ENCODE measurements around the gene COL21A1.

Gene COL21A1

GRCh38 chr6:56043761-56044160, 203.6 kb downstream of the COL21A1 start:
- H3K27me3 ChIP-seq (replicated peaks in 2 of 5; ENCODE audit: control insufficient read depth in 4 of 5, insufficient read depth in 5 of 5, low read length in 4 of 5): peaks cover 0 to 23% (median 12%) of the 10 kb centered on the region in 5 experiments
- H3K36me3 ChIP-seq (ENCODE audit: control insufficient read depth in 4 of 4, insufficient read depth in 4 of 4, low read length in 3 of 4): no peaks in the 10 kb centered on the region
- 100% methylated on average over 3 of the region's 4 CpGs for whole genome bisulfite sequencing (ENCODE audit: insufficient coverage)
- H3K4me3 ChIP-seq (ENCODE audit: control insufficient read depth in 1 of 7, extremely low read depth in 1 of 7, insufficient read depth in 4 of 7, low read depth in 2 of 7, low read length in 6 of 7): no peak overlapping the region
- ChIA-PET POLR2A (no interaction called here), CTCF (no interaction called here)
- DNase-seq: no peak
- peaks cover 3 to 16% (median 9%) of the 10 kb centered on the region in 4 experiments for H3K4me1 ChIP-seq (ENCODE audit: control extremely low read depth in 1 of 4, control insufficient read depth in 4 of 4, insufficient read depth in 4 of 4, low read length in 3 of 4)
- H3K9me3 ChIP-seq (ENCODE audit: control extremely low read depth in 1 of 5, control insufficient read depth in 4 of 5, insufficient read depth in 2 of 5, low read depth in 1 of 5, low read length in 4 of 5): no peaks in the 10 kb centered on the region
- no peak overlapping the region for H3K27ac ChIP-seq (ENCODE audit: insufficient read depth in 1 of 2, low read depth in 1 of 2, low read length in 2 of 2, poor library complexity in 1 of 2, severe bottlenecking in 2 of 2)

GRCh38 chr6:56043076-56043475, 204.3 kb downstream of the COL21A1 start:
- peaks cover 3 to 16% (median 9%) of the 10 kb centered on the region in 4 experiments for H3K4me1 ChIP-seq (ENCODE audit: control extremely low read depth in 1 of 4, control insufficient read depth in 4 of 4, insufficient read depth in 4 of 4, low read length in 3 of 4)
- H3K27me3 ChIP-seq (replicated peaks in 2 of 5; ENCODE audit: control insufficient read depth in 4 of 5, insufficient read depth in 5 of 5, low read length in 4 of 5): peaks cover 0 to 16% (median 7%) of the 10 kb centered on the region in 5 experiments
- H3K9me3 ChIP-seq (ENCODE audit: control extremely low read depth in 1 of 5, control insufficient read depth in 4 of 5, insufficient read depth in 2 of 5, low read depth in 1 of 5, low read length in 4 of 5): no peaks in the 10 kb centered on the region
- DNase-seq: no peak
- ChIA-PET POLR2A (no interaction called here), CTCF (interaction anchor here (1.1 kb wide), 1 partner anchor 9 kb away, joined by 3 read pairs; no protein-coding TSS in a partner anchor)
- H3K36me3 ChIP-seq (ENCODE audit: control insufficient read depth in 4 of 4, insufficient read depth in 4 of 4, low read length in 3 of 4): no peaks in the 10 kb centered on the region
- H3K27ac ChIP-seq (ENCODE audit: insufficient read depth in 1 of 2, low read depth in 1 of 2, low read length in 2 of 2, poor library complexity in 1 of 2, severe bottlenecking in 2 of 2): no peak overlapping the region
- H3K4me3 ChIP-seq (ENCODE audit: control insufficient read depth in 1 of 7, extremely low read depth in 1 of 7, insufficient read depth in 4 of 7, low read depth in 2 of 7, low read length in 6 of 7): no peak overlapping the region

- no peak for DNase-seq
- Histone ChIP-seq H3K27ac (ENCODE audit: insufficient read depth in 1 of 2, low read depth in 1 of 2, low read length in 2 of 2, poor library complexity in 1 of 2, severe bottlenecking in 2 of 2) (no peak overlapping the region), H3K9me3 (ENCODE audit: control extremely low read depth in 1 of 5, control insufficient read depth in 4 of 5, insufficient read depth in 2 of 5, low read depth in 1 of 5, low read length in 4 of 5) (no peaks in the 10 kb centered on the region), H3K4me3 (ENCODE audit: control insufficient read depth in 1 of 7, extremely low read depth in 1 of 7, insufficient read depth in 4 of 7, low read depth in 2 of 7, low read length in 6 of 7) (no peak overlapping the region), H3K36me3 (ENCODE audit: control insufficient read depth in 4 of 4, insufficient read depth in 4 of 4, low read length in 3 of 4) (no peaks in the 10 kb centered on the region), H3K27me3 (replicated peaks in 2 of 5; ENCODE audit: control insufficient read depth in 4 of 5, insufficient read depth in 5 of 5, low read length in 4 of 5) (peaks cover 0 to 14% (median 7%) of the 10 kb centered on the region in 5 experiments), H3K4me1 (ENCODE audit: control extremely low read depth in 1 of 4, control insufficient read depth in 4 of 4, insufficient read depth in 4 of 4, low read length in 3 of 4) (peaks cover 0 to 7% (median 5%) of the 10 kb centered on the region in 4 experiments)
- ChIA-PET CTCF (no interaction called here), POLR2A (no interaction called here)
- WGBS (ENCODE audit: insufficient coverage): no CpG with 5 or more reads among the region's 1 CpG
Measured at GRCh38 chr6:56041591-56041990, 205.8 kb downstream of the COL21A1 start.

GRCh38 chr6:56040889-56041301, 206.5 kb downstream of the COL21A1 start:
- peaks cover 0 to 14% (median 7%) of the 10 kb centered on the region in 5 experiments for H3K27me3 ChIP-seq (replicated peaks in 2 of 5; ENCODE audit: control insufficient read depth in 4 of 5, insufficient read depth in 5 of 5, low read length in 4 of 5)
- no CpG with 5 or more reads among the region's 1 CpG for WGBS (ENCODE audit: insufficient coverage)
- H3K27ac ChIP-seq (ENCODE audit: insufficient read depth in 1 of 2, low read depth in 1 of 2, low read length in 2 of 2, poor library complexity in 1 of 2, severe bottlenecking in 2 of 2): no peak overlapping the region
- ChIA-PET POLR2A (no interaction called here), CTCF (no interaction called here)
- peaks cover 0 to under 1% (median 0%) of the 10 kb centered on the region in 4 experiments for H3K4me1 ChIP-seq (ENCODE audit: control extremely low read depth in 1 of 4, control insufficient read depth in 4 of 4, insufficient read depth in 4 of 4, low read length in 3 of 4)
- no peaks in the 10 kb centered on the region for H3K9me3 ChIP-seq (ENCODE audit: control extremely low read depth in 1 of 5, control insufficient read depth in 4 of 5, insufficient read depth in 2 of 5, low read depth in 1 of 5, low read length in 4 of 5)
- no peak overlapping the region for H3K4me3 ChIP-seq (ENCODE audit: control insufficient read depth in 1 of 7, extremely low read depth in 1 of 7, insufficient read depth in 4 of 7, low read depth in 2 of 7, low read length in 6 of 7)
- no peak for DNase-seq
- no peaks in the 10 kb centered on the region for H3K36me3 ChIP-seq (ENCODE audit: control insufficient read depth in 4 of 4, insufficient read depth in 4 of 4, low read length in 3 of 4)

- POLR2A ChIA-PET: no interaction called here
- WGBS (ENCODE audit: insufficient coverage): no CpG with 5 or more reads among the region's 2 CpGs
- H3K27ac ChIP-seq (ENCODE audit: insufficient read depth in 1 of 2, low read depth in 1 of 2, low read length in 2 of 2, poor library complexity in 1 of 2, severe bottlenecking in 2 of 2): no peak overlapping the region
Measured at GRCh38 chr6:56040223-56040622, 207.2 kb downstream of the COL21A1 start.

GRCh38 chr6:56038764-56039163, 208.6 kb downstream of the COL21A1 start:
- H3K9me3 ChIP-seq (ENCODE audit: control extremely low read depth in 1 of 5, control insufficient read depth in 4 of 5, insufficient read depth in 2 of 5, low read depth in 1 of 5, low read length in 4 of 5): no peaks in the 10 kb centered on the region
- H3K36me3 ChIP-seq (ENCODE audit: control insufficient read depth in 4 of 4, insufficient read depth in 4 of 4, low read length in 3 of 4): no peaks in the 10 kb centered on the region
- H3K4me3 ChIP-seq (ENCODE audit: control insufficient read depth in 1 of 7, extremely low read depth in 1 of 7, insufficient read depth in 4 of 7, low read depth in 2 of 7, low read length in 6 of 7): no peak overlapping the region
- H3K27me3 ChIP-seq (replicated peaks in 2 of 5; ENCODE audit: control insufficient read depth in 4 of 5, insufficient read depth in 5 of 5, low read length in 4 of 5): peaks cover 0 to 8% (median 6%) of the 10 kb centered on the region in 5 experiments
- H3K4me1 ChIP-seq (ENCODE audit: control extremely low read depth in 1 of 4, control insufficient read depth in 4 of 4, insufficient read depth in 4 of 4, low read length in 3 of 4): no peaks in the 10 kb centered on the region
- POLR2A ChIA-PET: no interaction called here
- DNase-seq: no peak
- H3K27ac ChIP-seq (ENCODE audit: insufficient read depth in 1 of 2, low read depth in 1 of 2, low read length in 2 of 2, poor library complexity in 1 of 2, severe bottlenecking in 2 of 2): no peak overlapping the region
- WGBS (ENCODE audit: insufficient coverage): 100% methylated on average over 1 of the region's 6 CpGs
- CTCF ChIA-PET: no interaction called here

More at GRCh38 chr6:56040223-56040622, 207.2 kb downstream of the COL21A1 start:
- no peak overlapping the region for H3K4me3 ChIP-seq (ENCODE audit: control insufficient read depth in 1 of 7, extremely low read depth in 1 of 7, insufficient read depth in 4 of 7, low read depth in 2 of 7, low read length in 6 of 7)
- H3K36me3 ChIP-seq (ENCODE audit: control insufficient read depth in 4 of 4, insufficient read depth in 4 of 4, low read length in 3 of 4): no peaks in the 10 kb centered on the region
- H3K9me3 ChIP-seq (ENCODE audit: control extremely low read depth in 1 of 5, control insufficient read depth in 4 of 5, insufficient read depth in 2 of 5, low read depth in 1 of 5, low read length in 4 of 5): no peaks in the 10 kb centered on the region
- no peaks in the 10 kb centered on the region for H3K4me1 ChIP-seq (ENCODE audit: control extremely low read depth in 1 of 4, control insufficient read depth in 4 of 4, insufficient read depth in 4 of 4, low read length in 3 of 4)
- peaks cover 0 to 13% (median 7%) of the 10 kb centered on the region in 5 experiments for H3K27me3 ChIP-seq (replicated peaks in 2 of 5; ENCODE audit: control insufficient read depth in 4 of 5, insufficient read depth in 5 of 5, low read length in 4 of 5)
- peak in 1 of 3 donors; percentile 16 for DNase-seq
- CTCF ChIA-PET: no interaction called here

- H3K4me1 ChIP-seq (ENCODE audit: control extremely low read depth in 1 of 4, control insufficient read depth in 4 of 4, insufficient read depth in 4 of 4, low read length in 3 of 4): no peaks in the 10 kb centered on the region
- H3K27ac ChIP-seq (ENCODE audit: insufficient read depth in 1 of 2, low read depth in 1 of 2, low read length in 2 of 2, poor library complexity in 1 of 2, severe bottlenecking in 2 of 2): no peak overlapping the region
- WGBS (ENCODE audit: insufficient coverage): no CpG with 5 or more reads among the region's 1 CpG
- no peaks in the 10 kb centered on the region for H3K9me3 ChIP-seq (ENCODE audit: control extremely low read depth in 1 of 5, control insufficient read depth in 4 of 5, insufficient read depth in 2 of 5, low read depth in 1 of 5, low read length in 4 of 5)
- peaks cover 0 to 7% (median 0%) of the 10 kb centered on the region in 5 experiments for H3K27me3 ChIP-seq (replicated peaks in 2 of 5; ENCODE audit: control insufficient read depth in 4 of 5, insufficient read depth in 5 of 5, low read length in 4 of 5)
- no peaks in the 10 kb centered on the region for H3K36me3 ChIP-seq (ENCODE audit: control insufficient read depth in 4 of 4, insufficient read depth in 4 of 4, low read length in 3 of 4)
- DNase-seq: no peak
- CTCF ChIA-PET: interaction anchor here (1.0 kb wide), 1 partner anchor 10 kb away, joined by 4 read pairs; no protein-coding TSS in a partner anchor
- H3K4me3 ChIP-seq (ENCODE audit: control insufficient read depth in 1 of 7, extremely low read depth in 1 of 7, insufficient read depth in 4 of 7, low read depth in 2 of 7, low read length in 6 of 7): no peak overlapping the region
- POLR2A ChIA-PET: no interaction called here
Measured at GRCh38 chr6:56037601-56038000, 209.8 kb downstream of the COL21A1 start.
